ENCODE results near the gene KIF5C.

The KIF5C gene

DNA sequence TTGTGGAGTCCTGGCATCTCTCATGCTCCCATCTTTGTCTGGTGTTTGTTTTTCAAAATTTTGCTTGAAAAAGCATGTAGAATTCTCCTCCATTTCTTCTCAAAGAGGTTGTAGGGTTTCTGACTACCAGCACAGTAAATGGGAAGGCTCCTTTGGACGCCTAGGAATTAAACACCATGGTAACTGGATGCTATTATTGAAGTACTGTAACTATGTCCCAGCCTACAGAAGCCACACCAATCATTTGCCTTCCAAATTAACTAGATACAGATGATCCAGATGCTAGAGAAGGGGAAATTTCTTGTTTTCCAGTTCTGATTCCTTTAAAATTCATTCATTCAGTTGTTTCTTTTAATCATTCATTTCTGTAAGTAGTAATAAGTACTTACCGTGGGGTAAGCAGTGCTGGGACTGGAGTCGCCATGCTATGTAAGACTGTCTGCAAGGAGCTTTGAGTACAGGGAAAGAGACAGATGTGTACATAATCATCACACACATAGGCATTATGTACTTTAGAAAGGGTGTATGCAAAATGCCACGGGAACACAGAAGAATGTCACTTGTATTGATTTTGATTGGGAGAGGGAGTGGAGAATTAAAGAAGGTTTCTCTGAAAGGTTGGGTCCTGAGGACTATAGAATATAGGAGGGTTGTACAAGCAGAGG is 49.6 kb downstream of the KIF5C start:
- ATAC-seq (no peak), DNase-seq (no peak)

DNA sequence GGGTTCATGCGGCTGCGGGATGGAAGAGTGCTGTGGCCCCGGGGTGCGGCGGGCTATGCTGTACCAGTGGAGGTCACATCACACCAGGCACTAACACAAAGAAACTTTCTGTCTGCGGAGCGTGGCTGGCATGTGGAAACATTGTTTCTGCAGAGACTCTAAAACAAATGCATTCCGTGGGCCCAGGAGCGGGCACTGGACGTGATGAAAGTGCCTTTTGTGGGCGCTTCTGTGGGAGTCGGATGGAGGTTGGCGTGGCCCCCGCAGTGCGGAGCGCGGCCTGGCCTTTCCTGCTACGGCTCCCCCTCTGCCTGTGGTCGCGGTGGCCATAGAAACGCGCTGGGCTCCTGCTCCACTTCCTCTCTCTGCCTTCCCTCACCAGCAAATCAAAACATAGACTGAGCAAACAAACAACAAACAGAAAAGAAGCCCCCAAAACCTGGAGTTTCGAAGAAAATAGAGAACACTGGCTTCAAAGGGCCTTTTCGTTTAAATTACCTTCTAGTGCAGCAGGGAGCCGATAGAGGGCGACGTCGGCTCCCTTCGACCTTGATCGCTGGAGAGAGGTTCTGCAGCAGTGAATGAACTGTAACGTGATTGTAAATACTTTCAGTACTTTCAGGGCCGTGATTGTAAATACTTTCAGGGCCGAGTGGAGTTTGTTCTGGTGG is 51.4 kb downstream of the KIF5C start:
- DNase-seq (peak; percentile 51), ATAC-seq (peak; percentile 59)

DNA sequence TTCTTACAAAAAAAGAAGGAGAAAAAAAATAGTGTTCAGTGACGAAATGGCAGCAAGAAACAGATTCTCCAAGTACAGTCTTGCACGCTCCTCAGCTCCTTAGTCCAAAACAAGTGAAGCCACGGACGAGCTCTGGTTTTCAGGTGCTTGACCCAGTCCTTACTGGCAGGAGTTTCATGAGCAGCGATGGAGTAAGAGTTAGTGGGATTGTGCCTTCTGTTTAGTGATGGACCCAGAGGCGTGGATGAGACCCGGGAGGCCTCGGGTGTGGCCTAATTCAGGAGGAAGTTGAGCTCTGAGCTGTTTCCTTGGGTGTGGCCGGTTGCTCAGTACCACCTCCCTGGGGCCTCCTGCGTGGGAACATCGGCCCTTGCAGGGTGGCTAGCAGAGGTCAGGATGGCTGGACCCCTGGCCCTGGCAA is 52.0 kb downstream of the KIF5C start:
- peak; percentile 32 for DNase-seq
- peak; percentile 82 for ATAC-seq

DNA sequence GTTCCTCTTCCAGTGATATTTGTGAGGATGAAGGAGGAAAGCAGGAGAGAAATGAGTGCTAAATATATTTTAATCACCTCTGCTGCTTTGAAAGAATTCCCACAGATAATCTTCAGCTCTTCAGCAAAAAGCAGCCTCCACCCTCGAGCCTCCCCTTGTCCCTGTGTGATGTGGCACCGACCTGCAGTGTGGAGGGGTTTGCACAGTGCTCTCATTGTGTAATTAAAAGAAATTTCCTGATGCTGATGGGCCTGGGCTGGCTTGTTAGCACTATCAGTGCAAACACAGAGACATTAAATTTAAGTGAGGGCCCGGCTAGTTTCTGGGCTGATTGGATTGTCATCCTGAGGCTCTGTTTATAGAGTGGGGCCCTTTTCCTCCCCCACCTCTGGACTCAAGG is 53.4 kb downstream of the KIF5C start:
- DNase-seq: no peak
- ATAC-seq: no peak

DNA sequence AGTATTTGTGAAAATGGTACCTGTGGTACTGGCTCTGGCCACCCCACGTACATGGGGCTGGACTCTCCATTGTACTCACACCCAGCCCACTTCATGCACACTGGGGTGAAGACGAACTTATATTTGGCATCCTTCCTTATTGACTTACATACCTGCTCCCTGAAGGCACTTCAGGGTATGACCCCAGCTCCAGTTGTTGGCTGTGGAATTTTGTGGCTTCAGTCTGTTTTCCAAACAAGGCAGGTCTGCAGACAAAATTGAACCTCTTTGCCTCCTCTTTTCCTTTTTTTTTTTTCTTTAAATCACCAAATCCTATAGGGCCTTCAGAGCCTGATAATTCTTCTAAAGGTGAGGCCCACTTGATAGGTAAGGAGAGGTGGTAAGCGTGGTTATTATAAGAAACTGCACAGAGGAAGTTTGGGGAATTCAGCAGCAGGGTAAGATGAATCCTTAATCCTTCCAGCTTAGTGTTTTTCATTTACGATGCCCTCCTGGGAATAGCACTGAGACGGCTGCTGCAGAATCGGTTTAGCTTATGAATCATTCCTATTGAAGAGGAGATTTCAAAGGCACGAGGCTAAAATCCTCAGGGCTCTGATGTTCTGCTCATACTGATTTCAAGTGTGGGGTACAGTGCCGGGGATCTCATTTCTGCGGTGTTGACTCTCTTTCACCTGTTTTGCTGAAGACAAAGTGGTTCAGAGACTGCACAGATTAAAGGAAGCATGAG is 55.2 kb downstream of the KIF5C start:
- no peak for DNase-seq
- no peak for ATAC-seq

DNA sequence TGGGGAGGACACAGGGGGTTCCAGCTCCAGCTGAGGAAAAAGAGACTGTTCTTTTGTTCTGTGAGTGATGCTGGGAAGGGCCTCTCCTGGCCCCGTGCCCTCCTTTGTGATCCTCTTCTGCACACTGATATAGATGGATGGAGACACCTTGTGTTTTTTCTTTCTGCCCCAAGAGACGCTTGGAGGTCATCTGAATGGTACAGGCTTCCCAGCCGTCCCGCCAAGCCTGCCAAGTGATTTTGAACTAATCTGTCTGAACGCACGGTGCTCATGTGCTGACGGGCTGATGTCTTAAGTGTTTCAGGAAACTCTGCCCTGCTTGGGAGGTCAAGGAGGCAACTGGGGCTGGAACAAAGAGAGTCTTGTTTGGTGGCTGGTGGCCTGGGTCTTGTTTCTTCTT is 57.5 kb downstream of the KIF5C start:
- DNase-seq (no peak), ATAC-seq (no peak)

DNA sequence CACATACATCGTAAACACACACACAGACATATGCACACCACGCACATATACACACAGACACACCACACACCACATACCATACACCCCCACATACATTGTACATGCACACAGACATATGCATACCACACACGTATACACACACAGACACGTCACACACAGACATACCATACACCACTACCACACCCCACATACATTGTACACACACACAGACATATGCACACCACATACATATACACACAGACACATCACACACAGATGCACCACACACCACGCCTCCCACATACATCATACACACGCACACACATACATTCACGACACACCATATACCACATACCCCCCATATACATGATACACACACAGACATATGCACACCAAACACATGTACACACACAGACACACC is 58.4 kb downstream of the KIF5C start:
- no peak for ATAC-seq
- no peak for DNase-seq

DNA sequence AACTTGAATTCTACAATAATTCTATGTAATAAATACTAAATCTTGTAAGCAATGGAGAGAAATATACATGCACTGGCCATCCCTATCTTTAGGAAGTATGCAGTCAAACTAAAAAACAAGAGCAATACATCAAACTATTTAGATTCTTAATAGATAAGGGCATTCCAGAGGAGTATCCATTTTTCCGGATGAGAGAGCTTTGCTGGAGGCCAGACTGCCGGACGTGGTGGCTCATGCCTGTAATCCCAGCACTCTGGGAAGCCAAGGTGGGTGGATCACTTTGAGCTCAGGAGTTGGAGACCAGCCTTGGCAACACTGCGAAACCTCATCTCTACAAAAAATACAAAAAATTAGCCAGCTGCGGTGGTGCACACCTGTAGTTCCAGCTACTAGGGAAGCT is 60.8 kb downstream of the KIF5C start:
- DNase-seq (no peak), ATAC-seq (no peak)

DNA sequence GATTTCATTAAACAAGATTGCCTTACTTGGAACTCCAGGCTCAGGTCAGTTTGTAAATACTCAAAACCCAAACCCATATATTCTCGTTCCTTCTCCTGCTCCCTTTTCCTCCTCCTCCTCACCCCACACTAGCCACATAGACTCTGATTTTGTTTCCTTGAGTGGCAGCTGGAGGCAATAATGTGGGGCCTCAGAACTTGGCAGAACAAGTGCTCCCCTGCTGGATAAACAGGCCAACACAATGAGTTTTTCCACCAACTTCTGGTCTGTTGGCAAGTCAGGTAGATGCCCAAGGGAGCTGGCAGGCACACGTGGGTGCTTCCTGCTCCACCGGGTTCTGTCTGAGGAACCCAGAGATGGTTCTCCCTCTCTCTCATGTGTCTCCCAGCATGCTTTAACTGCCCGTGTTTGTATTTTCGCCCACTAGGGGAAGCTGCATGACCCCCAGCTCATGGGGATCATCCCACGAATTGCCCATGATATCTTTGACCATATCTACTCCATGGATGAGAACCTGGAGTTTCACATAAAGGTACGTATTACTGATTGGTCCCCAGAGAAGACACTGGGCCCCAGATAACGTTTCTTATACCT is 61.9 kb downstream of the KIF5C start:
- ATAC-seq (no peak), DNase-seq (no peak)

DNA sequence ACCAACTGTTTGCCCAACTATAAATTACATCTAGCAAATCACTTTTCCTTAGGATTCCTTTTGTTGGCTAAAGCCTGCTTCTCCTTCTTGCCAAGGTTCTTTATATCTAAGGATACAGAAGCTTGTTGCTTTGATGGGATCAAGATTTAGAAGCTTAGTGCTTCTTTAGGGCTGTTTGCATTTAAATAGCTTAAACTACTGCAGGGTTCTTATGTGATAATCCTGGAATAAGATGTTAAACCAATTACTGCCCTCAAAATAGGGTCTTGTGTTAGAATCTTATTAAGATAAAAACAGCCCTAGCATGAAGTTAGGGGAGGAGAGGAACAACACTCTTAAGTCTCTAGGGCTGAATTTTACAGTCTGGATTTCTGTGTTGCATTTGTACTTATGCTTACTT is 64.2 kb downstream of the KIF5C start:
- DNase-seq (no peak), ATAC-seq (no peak)

DNA sequence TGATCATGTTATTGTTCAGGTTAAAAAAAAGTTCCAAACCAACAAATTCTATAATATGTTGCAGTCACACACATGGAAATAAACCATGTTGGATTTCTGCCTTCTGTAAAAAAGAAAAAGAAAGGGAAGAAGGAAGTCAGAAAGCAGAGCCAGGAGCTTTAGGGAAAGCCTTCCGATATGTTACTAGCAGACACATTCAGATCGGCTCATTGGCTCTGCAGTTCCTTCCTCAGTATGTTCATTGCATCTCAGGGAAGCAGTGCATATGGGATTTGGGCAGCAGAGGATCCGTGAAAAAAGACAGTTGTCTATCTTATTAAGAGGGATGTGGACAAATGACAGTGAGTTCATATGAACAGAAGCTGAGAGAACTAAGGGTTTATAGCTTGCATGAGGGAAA is 68.1 kb downstream of the KIF5C start:
- ATAC-seq (no peak), DNase-seq (no peak)

DNA sequence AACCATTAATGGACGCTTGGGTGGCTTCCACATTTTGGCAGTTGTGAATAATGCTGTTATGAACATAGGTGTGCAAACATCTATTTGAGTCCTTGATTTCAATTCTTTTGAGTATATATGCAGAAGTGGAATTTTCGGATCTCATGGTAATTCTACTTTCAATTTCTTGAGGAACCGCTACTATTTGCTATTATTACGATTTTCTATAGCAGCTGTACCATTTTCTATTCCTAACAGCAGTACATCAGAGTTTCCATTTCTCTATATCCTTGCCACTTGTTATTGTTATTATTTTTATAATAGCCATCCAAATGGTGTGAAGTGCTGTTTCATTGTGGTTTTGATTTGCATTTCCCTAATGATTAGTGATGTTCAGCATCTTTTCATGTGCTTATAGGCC is 69.5 kb downstream of the KIF5C start:
- DNase-seq (no peak), ATAC-seq (no peak)

DNA sequence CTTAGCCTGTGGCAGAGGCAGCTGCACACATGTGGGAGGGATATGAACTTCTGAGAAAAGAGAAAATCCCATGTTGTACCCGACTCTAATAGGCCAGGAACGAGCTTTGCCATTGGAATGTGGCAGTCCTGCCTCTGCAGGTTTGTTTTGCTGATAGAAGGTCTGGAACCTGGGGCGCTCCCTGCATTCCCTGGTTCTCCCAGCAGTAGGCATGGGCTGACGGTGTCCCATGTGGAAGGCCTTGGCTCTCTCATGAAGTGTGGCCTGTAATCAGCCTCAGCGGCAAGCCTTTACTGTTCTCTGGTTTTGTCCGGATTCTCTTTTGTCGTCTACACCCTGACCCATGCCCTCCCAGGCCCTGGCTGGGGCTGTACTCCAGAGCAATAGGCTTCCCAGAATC is 72.3 kb downstream of the KIF5C start:
- DNase-seq: no peak
- ATAC-seq: no peak

DNA sequence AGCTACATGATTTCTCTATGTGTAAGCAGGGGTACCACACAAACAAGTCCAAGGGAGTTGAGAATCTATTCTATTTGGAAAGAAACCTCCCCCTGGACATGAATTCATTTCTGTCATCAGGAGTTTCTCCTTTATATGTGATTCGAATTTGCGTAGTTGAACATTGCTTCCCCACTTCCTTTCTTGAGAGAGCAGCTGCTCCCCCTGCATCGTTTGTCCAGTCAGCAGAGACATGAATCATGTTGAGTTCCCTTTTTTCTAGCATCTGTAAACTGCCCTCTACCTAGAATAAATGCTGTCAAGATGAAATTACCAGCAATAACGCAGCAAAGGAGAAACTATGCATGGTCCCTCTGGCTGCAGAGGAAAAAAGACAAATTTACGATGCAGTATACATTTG is 73.8 kb downstream of the KIF5C start:
- DNase-seq: no peak
- no peak for ATAC-seq

DNA sequence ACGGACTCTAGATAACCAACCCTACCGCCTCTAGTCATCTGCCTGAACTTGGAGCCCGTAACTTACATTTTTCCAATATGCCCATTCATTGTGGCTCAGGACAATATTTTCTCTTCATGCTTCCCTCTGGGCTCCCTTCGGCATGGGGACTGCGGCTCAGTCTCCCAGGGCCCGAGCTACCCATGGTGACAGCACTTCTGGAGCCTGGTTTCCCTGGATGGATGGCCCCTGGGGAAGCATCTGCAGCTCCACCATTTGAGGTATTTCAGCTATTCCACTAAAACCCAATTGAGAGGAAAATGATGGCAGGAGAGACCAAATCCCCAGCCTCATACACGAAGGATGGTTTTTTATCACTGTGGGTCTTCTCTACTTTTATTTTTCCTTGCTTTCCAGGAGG is 74.3 kb downstream of the KIF5C start:
- no peak for DNase-seq
- ATAC-seq: no peak

DNA sequence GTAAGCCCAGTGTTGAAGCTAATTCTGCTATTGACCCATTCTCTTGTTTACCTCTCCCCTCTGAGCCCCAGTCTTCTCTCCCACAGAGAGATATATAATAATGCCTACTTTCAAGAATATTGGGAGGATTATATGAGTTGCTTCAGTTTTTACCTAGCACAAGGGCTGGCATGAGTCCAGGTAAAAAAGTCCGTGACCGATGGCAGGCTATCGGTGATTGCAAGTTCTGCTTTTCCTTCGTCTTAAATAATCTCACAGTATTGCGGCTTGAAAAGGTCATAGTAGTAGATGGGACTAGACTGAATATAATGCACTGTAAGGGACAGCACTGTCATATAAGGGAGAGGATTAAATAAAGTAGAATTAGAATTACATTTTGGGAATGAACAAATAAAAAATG is 77.6 kb downstream of the KIF5C start:
- DNase-seq (no peak), ATAC-seq (no peak)

DNA sequence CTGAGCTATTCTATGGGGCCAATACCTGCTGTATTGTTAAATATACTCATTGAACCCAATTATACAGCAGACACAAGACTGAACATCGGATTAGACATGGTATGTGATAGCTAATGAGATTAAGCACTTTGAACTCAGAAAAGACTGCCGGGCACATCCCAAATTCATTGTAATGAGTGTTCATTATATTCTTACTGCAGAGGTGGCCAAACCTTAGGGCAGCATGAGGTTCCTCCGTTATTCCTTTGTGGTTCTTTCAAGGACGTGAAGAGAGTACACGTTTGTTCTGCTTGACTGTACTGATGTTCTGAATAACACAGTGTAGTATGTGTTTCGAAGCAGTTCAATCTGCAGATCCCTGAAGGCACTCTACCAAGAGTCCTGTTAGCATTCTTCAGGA is 78.4 kb downstream of the KIF5C start:
- DNase-seq (no peak), ATAC-seq (no peak)

DNA sequence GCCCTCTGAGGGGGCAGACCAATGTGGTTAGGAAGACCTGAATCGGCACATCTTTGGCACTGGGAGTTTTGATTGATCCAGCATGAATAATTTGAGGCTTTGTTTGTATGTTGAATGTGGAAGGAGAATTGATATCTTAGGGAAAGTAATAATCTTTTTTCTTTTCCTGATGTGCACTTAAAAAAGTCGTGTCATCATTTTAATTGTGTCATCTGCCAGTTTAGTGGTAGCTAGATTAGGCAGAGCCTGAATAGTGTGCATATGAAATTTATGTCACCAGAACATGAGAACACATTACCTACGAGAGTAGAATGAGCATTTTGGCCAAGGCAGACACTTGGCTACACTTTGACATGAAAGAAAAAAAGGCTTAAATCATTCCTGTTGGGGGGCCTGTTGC is 79.5 kb downstream of the KIF5C start:
- no peak for DNase-seq
- no peak for ATAC-seq

DNA sequence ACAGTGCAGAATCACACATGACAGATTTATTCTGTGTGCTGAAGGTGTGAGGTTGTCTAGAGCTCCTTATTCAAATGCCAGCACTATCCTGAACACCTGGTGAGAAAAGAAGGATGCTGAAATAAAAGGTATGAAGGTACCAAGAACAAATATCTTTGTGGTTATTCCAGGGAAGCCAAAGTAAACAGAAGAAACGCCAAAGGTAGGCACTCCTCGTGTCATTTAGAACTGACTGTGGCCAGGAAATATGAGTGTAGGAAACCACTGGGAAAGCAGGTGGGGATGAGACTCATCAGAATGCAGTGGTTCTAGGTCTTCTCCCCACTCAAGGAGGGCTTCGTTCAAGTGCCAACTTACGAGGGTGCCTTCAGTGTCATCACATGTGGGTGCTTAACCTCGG is 80.8 kb downstream of the KIF5C start:
- no peak for DNase-seq
- ATAC-seq: no peak

DNA sequence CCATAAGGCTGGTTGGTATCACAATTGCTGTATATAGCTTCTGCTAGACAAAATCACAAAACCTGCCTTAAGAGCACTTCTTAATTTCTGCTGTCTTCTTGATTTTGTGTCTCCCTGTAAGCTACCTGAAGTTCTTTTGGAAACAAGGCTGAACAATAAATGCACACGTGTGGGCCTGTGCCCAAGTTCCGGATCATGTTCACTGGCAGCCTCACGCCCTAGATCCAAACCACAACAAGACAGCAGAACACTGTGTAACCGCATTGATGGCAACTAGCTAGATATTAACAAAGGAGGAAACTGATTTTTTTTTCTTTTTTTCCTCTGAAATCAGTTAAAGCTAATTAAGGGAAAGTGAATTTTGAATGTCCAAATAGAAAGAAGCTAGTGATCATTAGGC is 82.0 kb downstream of the KIF5C start:
- ATAC-seq (no peak), DNase-seq (no peak)

DNA sequence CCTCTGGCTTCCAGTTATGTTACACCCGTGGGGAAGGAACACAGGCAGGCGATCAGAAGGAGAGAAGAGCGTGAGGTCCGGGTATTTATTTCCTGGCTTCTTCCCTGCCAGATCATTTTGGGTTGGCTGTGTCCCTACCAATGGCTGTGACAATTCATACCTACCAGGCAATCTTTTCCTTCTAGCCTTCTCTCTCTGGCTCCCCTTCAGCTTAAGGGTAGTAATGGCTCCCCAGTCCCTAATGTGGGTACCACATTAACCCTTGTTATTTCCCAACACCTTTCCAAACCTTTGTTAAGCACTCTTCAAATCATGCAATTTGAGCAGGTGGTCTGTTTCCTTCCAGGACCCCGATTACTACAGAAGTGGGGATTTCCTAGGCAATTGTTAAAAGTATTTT is 84.7 kb downstream of the KIF5C start:
- DNase-seq (no peak), ATAC-seq (no peak)

DNA sequence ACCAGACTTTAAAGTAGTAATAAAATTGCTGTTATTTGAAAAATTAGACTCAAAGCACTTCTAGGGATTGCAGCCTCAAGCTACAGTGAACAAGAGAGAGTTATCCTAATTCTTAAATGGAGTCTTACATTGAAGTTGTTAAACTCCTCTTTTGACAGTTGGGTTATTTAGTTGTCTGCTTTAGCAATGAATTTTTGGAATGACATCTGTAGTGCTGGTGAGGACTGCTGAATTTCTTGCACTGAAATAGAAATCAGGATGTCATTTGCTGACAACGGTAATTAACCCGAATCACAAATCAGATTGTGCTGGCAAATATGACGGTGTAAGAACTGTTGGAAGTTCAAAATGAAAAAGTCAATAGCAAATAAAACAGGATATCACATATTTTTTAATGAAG is 85.5 kb downstream of the KIF5C start:
- ATAC-seq (no peak), DNase-seq (no peak)

DNA sequence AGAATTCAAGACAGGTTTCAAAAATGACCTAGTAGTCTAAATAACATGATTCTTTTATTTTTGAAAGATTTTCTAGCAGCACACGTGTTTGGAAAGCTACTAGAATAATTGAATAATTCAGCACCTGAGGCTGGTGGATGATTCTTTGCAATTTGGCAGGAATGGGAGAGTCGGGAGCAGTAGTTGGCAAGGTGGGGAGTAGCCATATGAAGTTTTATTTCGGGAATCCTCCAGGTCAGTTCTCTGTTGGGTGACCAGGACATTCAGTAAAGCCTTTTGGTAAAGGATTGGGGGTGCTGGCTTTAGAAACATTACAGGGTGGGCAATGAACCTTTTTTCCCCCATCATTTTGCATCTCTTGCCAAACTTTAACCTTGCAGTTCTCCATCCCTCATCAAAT is 88.4 kb downstream of the KIF5C start:
- DNase-seq (no peak), ATAC-seq (no peak)
